NCI-H2107 treated with DMSO at 0.1 percent for 48 hours (cell line): ENCODE measurements around the gene AGXT.

Experiments used
- DNase-seq: peaks from one replicate; lab custom pipeline; 2025; ENCODE audit not compliant: unreplicated experiment; lab: John Stamatoyannopoulos, UW

Gene AGXT

GRCh38 chr2:240884745-240885144 is 16.1 kb downstream of the AGXT start:
- DNase-seq: no peak

GRCh38 chr2:240885566-240885965 is 16.9 kb downstream of the AGXT start:
- no peak for DNase-seq

- DNase-seq: no peak
These were observed 17.5 kb downstream of the AGXT start for GRCh38 chr2:240886023-240886565.

GRCh38 chr2:240886678-240887609 is 18.3 kb downstream of the AGXT start:
- DNase-seq: no peak

- no peak for DNase-seq
These were observed 19.0 kb downstream of the AGXT start for GRCh38 chr2:240887631-240888030.

GRCh38 chr2:240888130-240888889 is 19.7 kb downstream of the AGXT start:
- DNase-seq: no peak

- DNase-seq: no peak
These were observed 20.4 kb downstream of the AGXT start for GRCh38 chr2:240888890-240889573.

- no peak for DNase-seq
These were observed 21.3 kb downstream of the AGXT start for GRCh38 chr2:240889601-240890560.

- no peak for DNase-seq
These were observed 22.1 kb downstream of the AGXT start for GRCh38 chr2:240890691-240891090.

GRCh38 chr2:240891492-240892340 is 23.1 kb downstream of the AGXT start:
- no peak for DNase-seq

- no peak for DNase-seq
These were observed 23.7 kb downstream of the AGXT start for GRCh38 chr2:240892356-240892755.

GRCh38 chr2:240892925-240893324 is 24.3 kb downstream of the AGXT start:
- DNase-seq: no peak

- no peak for DNase-seq
These were observed 24.8 kb downstream of the AGXT start for GRCh38 chr2:240893363-240893844.

GRCh38 chr2:240894006-240894405 is 25.4 kb downstream of the AGXT start:
- DNase-seq: no peak

- DNase-seq: no peak
These were observed 26.4 kb downstream of the AGXT start for GRCh38 chr2:240894836-240895558.

GRCh38 chr2:240895656-240896388 is 27.2 kb downstream of the AGXT start, which contains the start of gene MAB21L4:
MAB21L4 (minus strand) TSS chr2:240896156; CDS start chr2:240895997, 159 bp downstream.
- no peak for DNase-seq

- DNase-seq: no peak
These were observed 27.8 kb downstream of the AGXT start for GRCh38 chr2:240896394-240896793.
